ENCODE data around the gene OMG.

The OMG gene

GRCh38 chr17:31261601-31262000, 35.4 kb downstream of the OMG start:
- no peak for DNase-seq

- no peak for DNase-seq
Measured at GRCh38 chr17:31260151-31260550, 36.9 kb downstream of the OMG start.

GRCh38 chr17:31256936-31257335, 40.1 kb downstream of the OMG start:
- DNase-seq = no peak

GRCh38 chr17:31254654-31255053, 42.4 kb downstream of the OMG start:
- no peak for DNase-seq

GRCh38 chr17:31252741-31253140, 44.3 kb downstream of the OMG start:
- no peak for DNase-seq

GRCh38 chr17:31251970-31252328, 45.1 kb downstream of the OMG start:
- DNase-seq = no peak

- no peak for DNase-seq
Measured at GRCh38 chr17:31251105-31251969, 45.7 kb downstream of the OMG start.

- DNase-seq = no peak
Measured at GRCh38 chr17:31250229-31250628, 46.8 kb downstream of the OMG start.

- no peak for DNase-seq
Measured at GRCh38 chr17:31249835-31250141, 47.3 kb downstream of the OMG start.

- no peak for DNase-seq
Measured at GRCh38 chr17:31248986-31249834, 47.8 kb downstream of the OMG start.
